A549 (cell line): ENCODE data around the gene CDHR2.

Experiments
- BHLHE40 ChIP-seq: IDR thresholded peaks from 2 replicates; pipeline ENCODE4 v1.6.1; 2012; ENCODE audit warnings: low read depth, low read length, inconsistent platforms
- RAD21 ChIP-seq, 2 experiments: fragments of >200 bp in 1 of 2; sonication (Bioruptor Twin) in 1 of 2; formaldehyde crosslinking in 1 of 2; IDR thresholded peaks in 1 of 2; conservative IDR thresholded peaks in 1 of 2; 2 replicates in 1 of 2; 3 replicates in 1 of 2; pipeline ENCODE4 v1.6.1; 2012 to 2018; ENCODE audit warnings: inconsistent platforms in 1 of 2
- TF ChIP-seq, protein P1 (sequence below): fragments of 200-600 bp; sonication (generic); IDR thresholded peaks from 2 replicates; pipeline ENCODE4 v1.6.1; 2016; ENCODE audit warnings: antibody characterized with exemption, mild to moderate bottlenecking, moderate library complexity
- TF ChIP-seq, protein P2 (sequence below): fragments of >200 bp; sonication (Bioruptor Twin); formaldehyde crosslinking; IDR thresholded peaks from 3 replicates; pipeline ENCODE4 v1.5.1; 2016

DNA sequence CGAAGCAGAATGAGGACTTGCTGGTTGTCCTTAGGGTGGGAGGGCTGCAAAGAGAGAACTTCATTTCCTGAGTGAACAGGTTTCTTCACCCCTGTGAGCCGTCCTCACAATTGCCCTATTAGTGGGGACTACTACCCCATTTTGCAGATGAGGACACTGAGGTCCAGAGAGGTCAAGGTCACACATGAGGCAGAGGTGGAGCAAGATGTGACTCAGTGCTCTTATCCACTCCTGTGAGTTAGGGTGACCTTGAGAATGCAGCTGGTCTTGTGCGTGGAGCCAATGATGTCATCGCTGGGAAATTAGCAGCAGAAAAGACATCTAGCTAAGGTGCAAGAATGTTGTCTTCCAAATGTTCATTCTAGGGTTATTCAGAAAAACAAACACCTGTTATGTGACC, 33.9 kb downstream of the CDHR2 start:
- no peak for TF ChIP-seq RAD21 (conservative IDR thresholded peaks at IDR 0.05 in 1 of 2, IDR thresholded peaks at IDR 0.05 in 1 of 2)
- TF ChIP-seq, protein P1, sequence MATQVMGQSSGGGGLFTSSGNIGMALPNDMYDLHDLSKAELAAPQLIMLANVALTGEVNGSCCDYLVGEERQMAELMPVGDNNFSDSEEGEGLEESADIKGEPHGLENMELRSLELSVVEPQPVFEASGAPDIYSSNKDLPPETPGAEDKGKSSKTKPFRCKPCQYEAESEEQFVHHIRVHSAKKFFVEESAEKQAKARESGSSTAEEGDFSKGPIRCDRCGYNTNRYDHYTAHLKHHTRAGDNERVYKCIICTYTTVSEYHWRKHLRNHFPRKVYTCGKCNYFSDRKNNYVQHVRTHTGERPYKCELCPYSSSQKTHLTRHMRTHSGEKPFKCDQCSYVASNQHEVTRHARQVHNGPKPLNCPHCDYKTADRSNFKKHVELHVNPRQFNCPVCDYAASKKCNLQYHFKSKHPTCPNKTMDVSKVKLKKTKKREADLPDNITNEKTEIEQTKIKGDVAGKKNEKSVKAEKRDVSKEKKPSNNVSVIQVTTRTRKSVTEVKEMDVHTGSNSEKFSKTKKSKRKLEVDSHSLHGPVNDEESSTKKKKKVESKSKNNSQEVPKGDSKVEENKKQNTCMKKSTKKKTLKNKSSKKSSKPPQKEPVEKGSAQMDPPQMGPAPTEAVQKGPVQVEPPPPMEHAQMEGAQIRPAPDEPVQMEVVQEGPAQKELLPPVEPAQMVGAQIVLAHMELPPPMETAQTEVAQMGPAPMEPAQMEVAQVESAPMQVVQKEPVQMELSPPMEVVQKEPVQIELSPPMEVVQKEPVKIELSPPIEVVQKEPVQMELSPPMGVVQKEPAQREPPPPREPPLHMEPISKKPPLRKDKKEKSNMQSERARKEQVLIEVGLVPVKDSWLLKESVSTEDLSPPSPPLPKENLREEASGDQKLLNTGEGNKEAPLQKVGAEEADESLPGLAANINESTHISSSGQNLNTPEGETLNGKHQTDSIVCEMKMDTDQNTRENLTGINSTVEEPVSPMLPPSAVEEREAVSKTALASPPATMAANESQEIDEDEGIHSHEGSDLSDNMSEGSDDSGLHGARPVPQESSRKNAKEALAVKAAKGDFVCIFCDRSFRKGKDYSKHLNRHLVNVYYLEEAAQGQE = no peak
- TF ChIP-seq, protein P2, sequence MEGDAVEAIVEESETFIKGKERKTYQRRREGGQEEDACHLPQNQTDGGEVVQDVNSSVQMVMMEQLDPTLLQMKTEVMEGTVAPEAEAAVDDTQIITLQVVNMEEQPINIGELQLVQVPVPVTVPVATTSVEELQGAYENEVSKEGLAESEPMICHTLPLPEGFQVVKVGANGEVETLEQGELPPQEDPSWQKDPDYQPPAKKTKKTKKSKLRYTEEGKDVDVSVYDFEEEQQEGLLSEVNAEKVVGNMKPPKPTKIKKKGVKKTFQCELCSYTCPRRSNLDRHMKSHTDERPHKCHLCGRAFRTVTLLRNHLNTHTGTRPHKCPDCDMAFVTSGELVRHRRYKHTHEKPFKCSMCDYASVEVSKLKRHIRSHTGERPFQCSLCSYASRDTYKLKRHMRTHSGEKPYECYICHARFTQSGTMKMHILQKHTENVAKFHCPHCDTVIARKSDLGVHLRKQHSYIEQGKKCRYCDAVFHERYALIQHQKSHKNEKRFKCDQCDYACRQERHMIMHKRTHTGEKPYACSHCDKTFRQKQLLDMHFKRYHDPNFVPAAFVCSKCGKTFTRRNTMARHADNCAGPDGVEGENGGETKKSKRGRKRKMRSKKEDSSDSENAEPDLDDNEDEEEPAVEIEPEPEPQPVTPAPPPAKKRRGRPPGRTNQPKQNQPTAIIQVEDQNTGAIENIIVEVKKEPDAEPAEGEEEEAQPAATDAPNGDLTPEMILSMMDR = no peak
- TF ChIP-seq BHLHE40 = no peak
